ENCODE measurements around the gene COL10A1.

DNA sequence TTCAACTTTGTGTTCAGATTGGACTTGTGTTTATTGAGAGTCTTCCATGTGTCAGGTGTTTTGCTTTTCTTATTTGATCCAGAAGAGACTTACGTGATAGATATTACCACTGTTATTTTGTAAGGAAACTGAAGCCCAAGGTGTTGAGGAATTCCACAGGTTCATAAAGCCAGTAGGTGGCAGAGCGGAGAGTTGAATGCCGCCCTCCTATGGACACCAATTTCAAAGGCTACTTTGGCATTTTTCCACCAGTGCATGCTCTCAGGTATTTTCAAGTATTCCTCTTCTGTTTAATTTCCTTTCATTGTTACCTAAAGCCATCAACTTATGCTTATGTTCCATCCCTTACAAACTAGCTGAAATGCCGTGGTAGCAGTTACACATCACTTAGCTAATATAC lies 14.0 kb upstream of the COL10A1 start:
- TF ChIP-seq EZH2 (IDR thresholded peaks at IDR 0.05; ENCODE audit: insufficient read depth, low read length), result no peak
- TF ChIP-seq, protein P1, sequence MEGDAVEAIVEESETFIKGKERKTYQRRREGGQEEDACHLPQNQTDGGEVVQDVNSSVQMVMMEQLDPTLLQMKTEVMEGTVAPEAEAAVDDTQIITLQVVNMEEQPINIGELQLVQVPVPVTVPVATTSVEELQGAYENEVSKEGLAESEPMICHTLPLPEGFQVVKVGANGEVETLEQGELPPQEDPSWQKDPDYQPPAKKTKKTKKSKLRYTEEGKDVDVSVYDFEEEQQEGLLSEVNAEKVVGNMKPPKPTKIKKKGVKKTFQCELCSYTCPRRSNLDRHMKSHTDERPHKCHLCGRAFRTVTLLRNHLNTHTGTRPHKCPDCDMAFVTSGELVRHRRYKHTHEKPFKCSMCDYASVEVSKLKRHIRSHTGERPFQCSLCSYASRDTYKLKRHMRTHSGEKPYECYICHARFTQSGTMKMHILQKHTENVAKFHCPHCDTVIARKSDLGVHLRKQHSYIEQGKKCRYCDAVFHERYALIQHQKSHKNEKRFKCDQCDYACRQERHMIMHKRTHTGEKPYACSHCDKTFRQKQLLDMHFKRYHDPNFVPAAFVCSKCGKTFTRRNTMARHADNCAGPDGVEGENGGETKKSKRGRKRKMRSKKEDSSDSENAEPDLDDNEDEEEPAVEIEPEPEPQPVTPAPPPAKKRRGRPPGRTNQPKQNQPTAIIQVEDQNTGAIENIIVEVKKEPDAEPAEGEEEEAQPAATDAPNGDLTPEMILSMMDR (IDR thresholded peaks at IDR 0.05; ENCODE audit: insufficient read depth, low read depth, low read length), result no peak

Measured in astrocyte (in vitro differentiated cells and primary cell).